ENCODE measurements around the gene BBS10. TPM values are rescaled to one million over a fixed set of nuclear protein-coding genes. Genes with fewer than 3 reads are reported as not detected.

BBS10 gene
- total and polyA plus RNA-seq, 2 of the 13 experiments (the other 11 are each of a cell fraction or from before 2014, with no cell fraction given) = 4.9 to 7.4 TPM

DNA sequence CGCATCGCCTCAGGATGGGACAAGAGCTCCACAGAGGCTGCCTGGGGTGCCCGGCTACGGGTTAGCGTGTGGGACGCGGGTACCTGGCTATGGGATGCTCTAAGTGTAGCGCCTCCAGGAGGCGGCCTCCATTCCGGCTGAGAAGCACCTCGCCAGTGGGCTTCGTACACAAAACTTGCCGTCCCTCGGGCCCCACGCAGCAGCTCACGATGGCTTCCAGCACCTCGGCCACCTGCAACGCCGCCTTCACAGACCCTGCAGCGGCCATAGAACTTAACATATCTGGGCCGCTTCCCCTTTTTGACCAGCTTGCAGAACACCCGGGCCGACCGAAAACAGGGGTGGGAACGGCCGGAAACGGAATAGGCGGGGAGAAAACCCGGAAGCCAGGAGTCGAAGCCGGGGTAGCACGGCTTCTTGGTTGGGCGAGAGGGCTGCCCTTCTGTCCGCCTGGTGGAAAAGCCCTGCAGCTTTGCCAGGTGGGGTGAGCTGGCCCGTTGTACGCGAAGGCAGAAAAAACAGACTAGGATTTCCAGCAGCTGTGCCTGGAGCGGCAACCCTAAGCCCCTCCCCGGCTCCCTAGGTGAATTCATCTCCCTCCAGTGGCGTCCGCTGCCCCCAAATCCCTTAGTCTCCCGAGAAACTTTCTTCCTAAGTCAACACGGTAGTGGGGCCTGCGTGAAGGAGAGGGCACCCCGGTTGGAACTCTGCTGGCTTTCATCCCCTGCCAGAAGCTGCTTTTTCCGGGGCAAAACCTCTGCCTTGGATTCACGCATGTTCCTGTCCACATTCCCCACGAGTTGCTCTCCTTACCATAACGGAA is at the start of gene BBS10 (continued):
- TF ChIP-seq, protein P1, sequence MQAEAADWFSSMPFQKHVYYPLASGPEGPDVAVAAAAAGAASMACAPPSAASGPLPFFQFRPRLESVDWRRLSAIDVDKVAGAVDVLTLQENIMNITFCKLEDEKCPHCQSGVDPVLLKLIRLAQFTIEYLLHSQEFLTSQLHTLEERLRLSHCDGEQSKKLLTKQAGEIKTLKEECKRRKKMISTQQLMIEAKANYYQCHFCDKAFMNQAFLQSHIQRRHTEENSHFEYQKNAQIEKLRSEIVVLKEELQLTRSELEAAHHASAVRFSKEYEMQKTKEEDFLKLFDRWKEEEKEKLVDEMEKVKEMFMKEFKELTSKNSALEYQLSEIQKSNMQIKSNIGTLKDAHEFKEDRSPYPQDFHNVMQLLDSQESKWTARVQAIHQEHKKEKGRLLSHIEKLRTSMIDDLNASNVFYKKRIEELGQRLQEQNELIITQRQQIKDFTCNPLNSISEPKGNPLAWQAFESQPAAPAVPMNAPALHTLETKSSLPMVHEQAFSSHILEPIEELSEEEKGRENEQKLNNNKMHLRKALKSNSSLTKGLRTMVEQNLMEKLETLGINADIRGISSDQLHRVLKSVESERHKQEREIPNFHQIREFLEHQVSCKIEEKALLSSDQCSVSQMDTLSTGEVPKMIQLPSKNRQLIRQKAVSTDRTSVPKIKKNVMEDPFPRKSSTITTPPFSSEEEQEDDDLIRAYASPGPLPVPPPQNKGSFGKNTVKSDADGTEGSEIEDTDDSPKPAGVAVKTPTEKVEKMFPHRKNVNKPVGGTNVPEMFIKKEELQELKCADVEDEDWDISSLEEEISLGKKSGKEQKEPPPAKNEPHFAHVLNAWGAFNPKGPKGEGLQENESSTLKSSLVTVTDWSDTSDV (CRISPR knock-in tag; IDR thresholded peaks at IDR 0.05) = no peak
- TF ChIP-seq MIER2 (CRISPR knock-in tag; IDR thresholded peaks at IDR 0.05) = no peak
- peak; percentile 34; the same call in 1 of the 2 replicates for TF ChIP-seq IRF2 (CRISPR knock-in tag; IDR thresholded peaks at IDR 0.05)
- no peak for TF ChIP-seq MTA3 (CRISPR knock-in tag; IDR thresholded peaks at IDR 0.05)
- TF ChIP-seq, protein P2, sequence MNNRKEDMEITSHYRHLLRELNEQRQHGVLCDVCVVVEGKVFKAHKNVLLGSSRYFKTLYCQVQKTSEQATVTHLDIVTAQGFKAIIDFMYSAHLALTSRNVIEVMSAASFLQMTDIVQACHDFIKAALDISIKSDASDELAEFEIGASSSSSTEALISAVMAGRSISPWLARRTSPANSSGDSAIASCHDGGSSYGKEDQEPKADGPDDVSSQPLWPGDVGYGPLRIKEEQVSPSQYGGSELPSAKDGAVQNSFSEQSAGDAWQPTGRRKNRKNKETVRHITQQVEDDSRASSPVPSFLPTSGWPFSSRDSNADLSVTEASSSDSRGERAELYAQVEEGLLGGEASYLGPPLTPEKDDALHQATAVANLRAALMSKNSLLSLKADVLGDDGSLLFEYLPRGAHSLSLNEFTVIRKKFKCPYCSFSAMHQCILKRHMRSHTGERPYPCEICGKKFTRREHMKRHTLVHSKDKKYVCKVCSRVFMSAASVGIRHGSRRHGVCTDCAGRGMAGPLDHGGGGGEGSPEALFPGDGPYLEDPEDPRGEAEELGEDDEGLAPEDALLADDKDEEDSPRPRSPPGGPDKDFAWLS (CRISPR knock-in tag; IDR thresholded peaks at IDR 0.05; ENCODE audit: borderline replicate concordance) = no peak; the same call in 1 of the 2 replicates
- TF ChIP-seq, protein P3, sequence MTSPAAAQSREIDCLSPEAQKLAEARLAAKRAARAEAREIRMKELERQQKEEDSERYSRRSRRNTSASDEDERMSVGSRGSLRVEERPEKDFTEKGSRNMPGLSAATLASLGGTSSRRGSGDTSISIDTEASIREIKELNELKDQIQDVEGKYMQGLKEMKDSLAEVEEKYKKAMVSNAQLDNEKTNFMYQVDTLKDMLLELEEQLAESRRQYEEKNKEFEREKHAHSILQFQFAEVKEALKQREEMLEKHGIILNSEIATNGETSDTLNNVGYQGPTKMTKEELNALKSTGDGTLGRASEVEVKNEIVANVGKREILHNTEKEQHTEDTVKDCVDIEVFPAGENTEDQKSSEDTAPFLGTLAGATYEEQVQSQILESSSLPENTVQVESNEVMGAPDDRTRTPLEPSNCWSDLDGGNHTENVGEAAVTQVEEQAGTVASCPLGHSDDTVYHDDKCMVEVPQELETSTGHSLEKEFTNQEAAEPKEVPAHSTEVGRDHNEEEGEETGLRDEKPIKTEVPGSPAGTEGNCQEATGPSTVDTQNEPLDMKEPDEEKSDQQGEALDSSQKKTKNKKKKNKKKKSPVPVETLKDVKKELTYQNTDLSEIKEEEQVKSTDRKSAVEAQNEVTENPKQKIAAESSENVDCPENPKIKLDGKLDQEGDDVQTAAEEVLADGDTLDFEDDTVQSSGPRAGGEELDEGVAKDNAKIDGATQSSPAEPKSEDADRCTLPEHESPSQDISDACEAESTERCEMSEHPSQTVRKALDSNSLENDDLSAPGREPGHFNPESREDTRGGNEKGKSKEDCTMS (CRISPR knock-in tag; conservative IDR thresholded peaks at IDR 0.05) = no peak
- peak; percentile 47 for TF ChIP-seq RBM22 (optimal IDR thresholded peaks at IDR 0.05; ENCODE audit: low read length)
- no peak; the same call in 1 of the 2 replicates for TF ChIP-seq ELF3 (CRISPR knock-in tag; IDR thresholded peaks at IDR 0.05)
- TF ChIP-seq, protein P4, sequence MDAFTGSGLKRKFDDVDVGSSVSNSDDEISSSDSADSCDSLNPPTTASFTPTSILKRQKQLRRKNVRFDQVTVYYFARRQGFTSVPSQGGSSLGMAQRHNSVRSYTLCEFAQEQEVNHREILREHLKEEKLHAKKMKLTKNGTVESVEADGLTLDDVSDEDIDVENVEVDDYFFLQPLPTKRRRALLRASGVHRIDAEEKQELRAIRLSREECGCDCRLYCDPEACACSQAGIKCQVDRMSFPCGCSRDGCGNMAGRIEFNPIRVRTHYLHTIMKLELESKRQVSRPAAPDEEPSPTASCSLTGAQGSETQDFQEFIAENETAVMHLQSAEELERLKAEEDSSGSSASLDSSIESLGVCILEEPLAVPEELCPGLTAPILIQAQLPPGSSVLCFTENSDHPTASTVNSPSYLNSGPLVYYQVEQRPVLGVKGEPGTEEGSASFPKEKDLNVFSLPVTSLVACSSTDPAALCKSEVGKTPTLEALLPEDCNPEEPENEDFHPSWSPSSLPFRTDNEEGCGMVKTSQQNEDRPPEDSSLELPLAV (CRISPR knock-in tag; conservative IDR thresholded peaks at IDR 0.05; ENCODE audit: low read depth) = no peak
- peak; percentile 71 for TF ChIP-seq ZNF350 (CRISPR knock-in tag; IDR thresholded peaks at IDR 0.05; ENCODE audit: borderline replicate concordance, low read depth)
- no peak for TF ChIP-seq NR2F6 (IDR thresholded peaks at IDR 0.05)
- TF ChIP-seq NR2F6 (CRISPR knock-in tag; IDR thresholded peaks at IDR 0.05) = no peak
- TF ChIP-seq ESRRA (CRISPR knock-in tag; IDR thresholded peaks at IDR 0.05; ENCODE audit: low read depth) = 0 out of 2 replicates have a peak, but pooled peaks have one; percentile 47
- no peak for TF ChIP-seq ZKSCAN5 (CRISPR knock-in tag; IDR thresholded peaks at IDR 0.05)
- TF ChIP-seq AGO2 (optimal IDR thresholded peaks at IDR 0.05; ENCODE audit: low read depth, low read length) = peak; percentile 67
- no peak for TF ChIP-seq SP5 (CRISPR knock-in tag; IDR thresholded peaks at IDR 0.05; ENCODE audit: borderline replicate concordance, low read depth)
- TF ChIP-seq, protein P5, sequence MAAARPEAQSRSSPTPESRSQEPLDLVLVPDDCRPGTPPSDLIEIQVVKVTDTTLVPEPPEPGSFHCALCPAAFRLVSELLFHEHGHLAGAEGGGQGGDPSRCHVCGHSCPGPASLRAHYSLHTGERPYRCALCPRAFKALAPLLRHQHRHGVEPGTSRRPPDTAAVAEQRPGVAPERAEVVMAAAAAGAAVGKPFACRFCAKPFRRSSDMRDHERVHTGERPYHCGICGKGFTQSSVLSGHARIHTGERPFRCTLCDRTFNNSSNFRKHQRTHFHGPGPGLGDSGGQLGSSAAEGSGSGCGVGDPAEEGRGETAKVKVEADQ (CRISPR knock-in tag; IDR thresholded peaks at IDR 0.05; ENCODE audit: borderline replicate concordance) = no peak

All from HepG2 (cell line).